ENCODE results near the gene BBS4. TPM values are rescaled to one million over a fixed set of nuclear protein-coding genes. Genes with fewer than 3 reads are reported as not detected.

Gene BBS4
- total RNA-seq, 8 experiments from 2014 or later: 17.8 to 50.7 (median 33.1) TPM

GRCh38 chr15:72749700-72750099, 63.7 kb downstream of the BBS4 start:
- no peak overlapping the region for H3K4me3 ChIP-seq
- H3K4me1 ChIP-seq (replicated peaks in 1 of 2): no peaks in the 10 kb centered on the region
- in situ Hi-C loops (cut with MboI; ENCODE audit: low pct_unique_long_range_greater_than_20kb in 2 of 9, low sequenced_read_pairs in 9 of 9, unreplicated experiment in 9 of 9): no loop called here
- no peak for ATAC-seq (replicated peaks in 6 of 8)
- 75 to 100% (median 100%) methylated on average over 1 to 2 of the region's 2 CpGs; no CpG with 5 or more reads in 3 of the 10 experiments for WGBS, 10 experiments
- H3K27ac ChIP-seq: no peak overlapping the region

GRCh38 chr15:72751751-72752455, 65.9 kb downstream of the BBS4 start:
- WGBS, 10 experiments: 75 to 100% (median 90%) methylated on average over 1 to 6 of the region's 9 CpGs; no CpG with 5 or more reads in 1 of the 10 experiments
- H3K27ac ChIP-seq: no peak overlapping the region
- in situ Hi-C loops (cut with MboI; ENCODE audit: low pct_unique_long_range_greater_than_20kb in 2 of 9, low sequenced_read_pairs in 9 of 9, unreplicated experiment in 9 of 9): no loop called here
- no peak for ATAC-seq (replicated peaks in 6 of 8)
- no peaks in the 10 kb centered on the region for H3K4me1 ChIP-seq (replicated peaks in 1 of 2)
- no peak overlapping the region for H3K4me3 ChIP-seq

GRCh38 chr15:72754096-72754495, 68.1 kb downstream of the BBS4 start:
- 83 to 100% (median 97%) methylated on average over 1 to 6 of the region's 6 CpGs; no CpG with 5 or more reads in 2 of the 10 experiments for WGBS, 10 experiments
- no peak overlapping the region for H3K27ac ChIP-seq

GRCh38 chr15:72758182-72758581, 72.2 kb downstream of the BBS4 start:
- in situ Hi-C loops (cut with MboI; ENCODE audit: low pct_unique_long_range_greater_than_20kb in 2 of 9, low sequenced_read_pairs in 9 of 9, unreplicated experiment in 9 of 9): no loop called here
- Histone ChIP-seq H3K27ac (no peak overlapping the region), H3K4me1 (replicated peaks in 1 of 2) (peaks cover 0 to 3% of the 10 kb centered on the region in 2 donors), H3K4me3 (no peak overlapping the region)
- WGBS, 10 experiments: 29 to 94% (median 43%) methylated on average over 1 to 3 of the region's 3 CpGs; no CpG with 5 or more reads in 4 of the 10 experiments
- peak; percentile 69 to 94 (median 92) for ATAC-seq (replicated peaks in 6 of 8)

More at GRCh38 chr15:72754096-72754495, 68.1 kb downstream of the BBS4 start:
- Histone ChIP-seq H3K4me3 (no peak overlapping the region), H3K4me1 (replicated peaks in 1 of 2) (peaks cover 0 to 3% of the 10 kb centered on the region in 2 donors)
- ATAC-seq (replicated peaks in 6 of 8): no peak
- in situ Hi-C loops (cut with MboI; ENCODE audit: low pct_unique_long_range_greater_than_20kb in 2 of 9, low sequenced_read_pairs in 9 of 9, unreplicated experiment in 9 of 9): no loop called here

GRCh38 chr15:72760590-72761260, 74.7 kb downstream of the BBS4 start:
- Histone ChIP-seq H3K4me3 (no peak overlapping the region), H3K27ac (no peak overlapping the region), H3K4me1 (replicated peaks in 1 of 2) (peaks cover 0 to 3% of the 10 kb centered on the region in 2 donors)
- in situ Hi-C loops (cut with MboI; ENCODE audit: low pct_unique_long_range_greater_than_20kb in 2 of 9, low sequenced_read_pairs in 9 of 9, unreplicated experiment in 9 of 9): no loop called here
- ATAC-seq (replicated peaks in 6 of 8): no peak
- 67 to 100% (median 100%) methylated on average over 1 to 4 of the region's 5 CpGs; no CpG with 5 or more reads in 3 of the 10 experiments for WGBS, 10 experiments

GRCh38 chr15:72764656-72765055, 78.6 kb downstream of the BBS4 start:
- Histone ChIP-seq H3K4me3 (no peak overlapping the region), H3K27ac (no peak overlapping the region), H3K4me1 (replicated peaks in 1 of 2) (no peaks in the 10 kb centered on the region)
- no peak for ATAC-seq (replicated peaks in 6 of 8)
- WGBS, 10 experiments: 90 to 100% (median 100%) methylated on average over 1 to 3 of the region's 3 CpGs; no CpG with 5 or more reads in 1 of the 10 experiments
- in situ Hi-C loops (cut with MboI; ENCODE audit: low pct_unique_long_range_greater_than_20kb in 2 of 9, low sequenced_read_pairs in 9 of 9, unreplicated experiment in 9 of 9): no loop called here

GRCh38 chr15:72766025-72766424, 80.0 kb downstream of the BBS4 start:
- Histone ChIP-seq H3K4me3 (no peak overlapping the region), H3K4me1 (replicated peaks in 1 of 2) (no peaks in the 10 kb centered on the region), H3K27ac (no peak overlapping the region)
- 97 to 100% (median 100%) methylated on average over 1 to 2 of the region's 2 CpGs; no CpG with 5 or more reads in 5 of the 10 experiments for WGBS, 10 experiments
- ATAC-seq (replicated peaks in 6 of 8): no peak
- in situ Hi-C loops (cut with MboI; ENCODE audit: low pct_unique_long_range_greater_than_20kb in 2 of 9, low sequenced_read_pairs in 9 of 9, unreplicated experiment in 9 of 9): no loop called here

GRCh38 chr15:72766780-72767179, 80.8 kb downstream of the BBS4 start:
- no peak overlapping the region for H3K27ac ChIP-seq
- no peak overlapping the region for H3K4me3 ChIP-seq
- no peak for ATAC-seq (replicated peaks in 6 of 8)
- WGBS, 10 experiments: 85 to 100% (median 100%) methylated on average over 2 of the region's 2 CpGs
- in situ Hi-C loops (cut with MboI; ENCODE audit: low pct_unique_long_range_greater_than_20kb in 2 of 9, low sequenced_read_pairs in 9 of 9, unreplicated experiment in 9 of 9): no loop called here
- no peaks in the 10 kb centered on the region for H3K4me1 ChIP-seq (replicated peaks in 1 of 2)

- no peak overlapping the region for H3K4me3 ChIP-seq
- H3K4me1 ChIP-seq (replicated peaks in 1 of 2): no peaks in the 10 kb centered on the region
- in situ Hi-C loops (cut with MboI; ENCODE audit: low pct_unique_long_range_greater_than_20kb in 2 of 9, low sequenced_read_pairs in 9 of 9, unreplicated experiment in 9 of 9): no loop called here
- WGBS, 10 experiments: 45 to 100% (median 89%) methylated on average over 1 to 6 of the region's 6 CpGs; no CpG with 5 or more reads in 1 of the 10 experiments
- H3K27ac ChIP-seq: no peak overlapping the region
- no peak for ATAC-seq (replicated peaks in 6 of 8)
Measured at GRCh38 chr15:72770673-72771328, 84.8 kb downstream of the BBS4 start.

GRCh38 chr15:72771329-72771725, 85.3 kb downstream of the BBS4 start:
- ATAC-seq (replicated peaks in 6 of 8): no peak
- no peak overlapping the region for H3K27ac ChIP-seq
- in situ Hi-C loops (cut with MboI; ENCODE audit: low pct_unique_long_range_greater_than_20kb in 2 of 9, low sequenced_read_pairs in 9 of 9, unreplicated experiment in 9 of 9): no loop called here
- no peak overlapping the region for H3K4me3 ChIP-seq
- 0 to 100% (median 58%) methylated on average over 1 of the region's 1 CpG; no CpG with 5 or more reads in 4 of the 10 experiments for WGBS, 10 experiments
- no peaks in the 10 kb centered on the region for H3K4me1 ChIP-seq (replicated peaks in 1 of 2)

GRCh38 chr15:72774696-72775383, 88.8 kb downstream of the BBS4 start:
- in situ Hi-C loops (cut with MboI; ENCODE audit: low pct_unique_long_range_greater_than_20kb in 2 of 9, low sequenced_read_pairs in 9 of 9, unreplicated experiment in 9 of 9): loop anchor here in 8 of 9 experiments (25.0 kb wide), 3 partner anchors 287 to 487 kb away; partner anchors contain the start of gene NEO1 (in 1 of the 8)
- Histone ChIP-seq H3K27ac (no peak overlapping the region), H3K4me1 (replicated peaks in 1 of 2) (no peaks in the 10 kb centered on the region), H3K4me3 (no peak overlapping the region)
- no peak for ATAC-seq (replicated peaks in 6 of 8)
- 80 to 100% (median 96%) methylated on average over 1 to 2 of the region's 2 CpGs; no CpG with 5 or more reads in 5 of the 10 experiments for WGBS, 10 experiments

- in situ Hi-C loops (cut with MboI; ENCODE audit: low pct_unique_long_range_greater_than_20kb in 2 of 9, low sequenced_read_pairs in 9 of 9, unreplicated experiment in 9 of 9): loop anchor here in 8 of 9 experiments (25.0 kb wide), 3 partner anchors 284 to 484 kb away; partner anchors contain the start of gene NEO1 (in 1 of the 8)
- 50 to 98% (median 80%) methylated on average over 1 to 6 of the region's 6 CpGs; no CpG with 5 or more reads in 1 of the 10 experiments for WGBS, 10 experiments
- no peak for ATAC-seq (replicated peaks in 6 of 8)
Measured at GRCh38 chr15:72778796-72779195, 92.8 kb downstream of the BBS4 start.

More at GRCh38 chr15:72778796-72779195, 92.8 kb downstream of the BBS4 start:
- H3K4me1 ChIP-seq (replicated peaks in 1 of 2): peaks cover 2 to 4% of the 10 kb centered on the region in 2 donors
- H3K4me3 ChIP-seq: no peak overlapping the region
- H3K27ac ChIP-seq: no peak overlapping the region
